Tibial nerve (tissue), 4 donors: ENCODE data around the gene PRDM4. TPM values are rescaled to one million over a fixed set of nuclear protein-coding genes. Genes with fewer than 3 reads are reported as not detected.

ENCODE experiments used
- DNase-seq, 2 donors: peaks; one replicate each; pipeline ENCODE4 v3.0.0-alpha.2; 2019; ENCODE audit warnings: low spot score in 2 of 2
- H3K27ac ChIP-seq, 4 donors: fragments of 200-600 bp; sonication (generic) in 3 of 4; one replicate each; pipeline ENCODE4 v1.5.1; 2017 to 2019; ENCODE audit warnings: mild to moderate bottlenecking in 1 of 4
- H3K27me3 ChIP-seq, 2 donors: fragments of 200-600 bp; sonication (generic) in 1 of 2; one replicate each; pipeline versions ENCODE4 v1.5.1 to v1.6.0; 2017 to 2019
- H3K36me3 ChIP-seq, 3 donors: fragments of 200-600 bp; sonication (generic); one replicate each; pipeline ENCODE4 v1.5.1; 2018 to 2019
- H3K4me1 ChIP-seq, 4 donors: fragments of 200-600 bp; sonication (generic) in 3 of 4; one replicate each; pipeline ENCODE4 v1.5.1; 2017 to 2019
- H3K4me3 ChIP-seq, 4 donors: fragments of 200-600 bp; sonication (generic) in 3 of 4; one replicate each; pipeline ENCODE4 v1.5.1; 2017 to 2019; ENCODE audit warnings: mild to moderate bottlenecking in 1 of 4, moderate library complexity in 1 of 4
- H3K9me3 ChIP-seq, 4 donors: fragments of 200-600 bp; sonication (generic) in 3 of 4; one replicate each; pipeline ENCODE4 v1.5.1; 2017 to 2019
- EP300 ChIP-seq, 2 donors: sonication (generic); formaldehyde crosslinking; IDR thresholded peaks; one replicate each; pipeline ENCODE4 v1.6.1; 2017; ENCODE audit warnings: antibody characterized with exemption in 2 of 2, mild to moderate bottlenecking in 1 of 2
- POLR2A ChIP-seq, 2 donors: fragments of 450-650 bp; IDR thresholded peaks; one replicate each; pipeline ENCODE4 v1.6.1; 2017; ENCODE audit warnings: antibody characterized with exemption in 2 of 2, mild to moderate bottlenecking in 2 of 2, moderate library complexity in 2 of 2
- WGBS, 2 donors: methylation state at CpG; one replicate each; pipeline ENCODE4 v1.1.5; 2018; 5-methylcytosine and 5-hydroxymethylcytosine counted together
- total RNA-seq, 4 donors: library from RNA; depleted of rRNA; stranded (reverse); fragments of >200 nt; gene quantifications; one replicate each; pipeline ENCODE4 v1.1.0, GENCODE V29; 2016
- TF ChIP-seq, protein P1 (sequence below), 5 experiments: fragments of 200-600 bp in 3 of 5; fragments of 450-650 bp in 2 of 5; sonication (generic) in 3 of 5; IDR thresholded peaks; one replicate each; pipeline ENCODE4 v1.5.1; 2016 to 2019; ENCODE audit warnings: antibody characterized with exemption in 5 of 5, mild to moderate bottlenecking in 3 of 5, moderate library complexity in 2 of 5

Gene PRDM4
- total RNA-seq, 4 donors from 2014 or later = 25.6 to 36.9 (median 34.7) TPM

DNA sequence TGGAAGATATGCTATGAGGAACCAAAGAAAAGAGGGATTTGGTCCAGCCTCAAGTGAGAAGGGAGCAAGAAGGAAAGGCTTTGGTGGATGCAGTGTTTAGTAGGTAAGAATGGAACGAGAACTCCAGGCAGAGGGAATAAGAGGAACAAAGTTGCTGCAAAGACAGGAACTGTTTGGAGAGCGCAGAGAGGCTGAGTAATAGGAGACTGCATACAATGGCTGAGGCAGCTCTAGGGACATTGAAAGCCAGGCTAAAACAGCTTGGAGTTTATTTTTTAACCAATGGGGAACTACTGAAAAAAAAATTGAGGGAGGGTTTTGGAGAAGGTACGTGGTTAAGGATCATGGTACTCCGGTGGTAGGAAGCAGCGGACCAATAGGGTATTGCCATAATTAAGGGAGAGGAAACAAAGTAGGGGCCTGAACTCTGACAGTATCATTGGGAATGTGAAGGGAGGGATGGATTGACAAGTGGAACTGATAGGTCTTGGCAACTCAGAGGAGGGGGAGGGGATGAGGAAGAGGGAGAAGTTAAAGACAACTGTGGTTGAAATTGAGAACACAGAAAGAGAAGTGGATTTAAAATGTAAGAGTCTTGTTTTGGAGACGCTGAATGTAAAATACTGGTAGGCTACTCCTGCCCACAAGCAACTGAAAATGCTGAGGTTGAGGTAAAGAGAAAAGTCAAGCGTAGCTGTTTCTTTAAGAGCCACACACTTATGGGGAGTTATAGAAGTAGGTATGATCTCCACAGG lies 18.3 kb upstream of the PRDM4 start:
- peaks cover 0 to 10% (median 0%) of the 10 kb centered on the region in 4 donors for H3K4me1 ChIP-seq
- no peak for TF ChIP-seq POLR2A (IDR thresholded peaks at IDR 0.05)
- TF ChIP-seq, protein P1, sequence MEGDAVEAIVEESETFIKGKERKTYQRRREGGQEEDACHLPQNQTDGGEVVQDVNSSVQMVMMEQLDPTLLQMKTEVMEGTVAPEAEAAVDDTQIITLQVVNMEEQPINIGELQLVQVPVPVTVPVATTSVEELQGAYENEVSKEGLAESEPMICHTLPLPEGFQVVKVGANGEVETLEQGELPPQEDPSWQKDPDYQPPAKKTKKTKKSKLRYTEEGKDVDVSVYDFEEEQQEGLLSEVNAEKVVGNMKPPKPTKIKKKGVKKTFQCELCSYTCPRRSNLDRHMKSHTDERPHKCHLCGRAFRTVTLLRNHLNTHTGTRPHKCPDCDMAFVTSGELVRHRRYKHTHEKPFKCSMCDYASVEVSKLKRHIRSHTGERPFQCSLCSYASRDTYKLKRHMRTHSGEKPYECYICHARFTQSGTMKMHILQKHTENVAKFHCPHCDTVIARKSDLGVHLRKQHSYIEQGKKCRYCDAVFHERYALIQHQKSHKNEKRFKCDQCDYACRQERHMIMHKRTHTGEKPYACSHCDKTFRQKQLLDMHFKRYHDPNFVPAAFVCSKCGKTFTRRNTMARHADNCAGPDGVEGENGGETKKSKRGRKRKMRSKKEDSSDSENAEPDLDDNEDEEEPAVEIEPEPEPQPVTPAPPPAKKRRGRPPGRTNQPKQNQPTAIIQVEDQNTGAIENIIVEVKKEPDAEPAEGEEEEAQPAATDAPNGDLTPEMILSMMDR (IDR thresholded peaks at IDR 0.05) = no peak
- TF ChIP-seq EP300 (IDR thresholded peaks at IDR 0.05) = no peak
- no peak overlapping the region for H3K27ac ChIP-seq
- H3K36me3 ChIP-seq = no peaks in the 10 kb centered on the region
- peaks cover 0 to 31% of the 10 kb centered on the region in 2 donors for H3K27me3 ChIP-seq
- H3K9me3 ChIP-seq = no peaks in the 10 kb centered on the region
- H3K4me3 ChIP-seq = no peak overlapping the region
- peak in 1 of 2 donors; percentile 25 for DNase-seq
- WGBS, 2 donors = 67 to 70% methylated on average over 7 of the region's 7 CpGs

DNA sequence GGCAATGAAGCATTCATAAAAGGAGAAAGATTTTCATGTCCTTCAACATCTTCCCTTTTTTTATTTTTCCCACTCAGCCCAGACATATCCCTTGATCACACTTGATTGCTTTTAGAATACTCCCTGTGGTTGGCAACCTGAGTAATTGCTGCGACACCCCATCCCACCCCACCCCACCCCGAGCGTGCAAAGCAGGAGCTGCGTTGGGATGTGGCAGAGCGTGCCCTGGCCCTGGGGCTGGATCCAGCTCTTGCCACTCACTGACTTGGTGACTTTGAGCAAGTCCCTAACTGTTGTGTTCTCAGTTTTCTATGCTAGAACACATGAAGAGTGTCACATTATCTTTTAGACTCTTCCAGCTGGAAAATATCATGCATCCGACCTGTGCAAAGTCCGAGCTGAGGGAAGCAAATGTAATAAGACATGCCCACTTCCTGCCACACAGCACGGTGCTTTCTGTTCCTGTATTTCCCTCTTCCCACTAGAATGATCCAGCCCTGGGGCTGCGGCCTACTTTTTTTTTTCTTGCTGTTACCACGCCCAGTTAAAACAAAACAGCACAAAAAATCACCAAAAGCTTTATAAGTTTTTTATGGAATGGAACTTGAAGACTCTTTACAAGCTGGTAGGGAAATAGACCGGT lies 17.6 kb upstream of the PRDM4 start:
- DNase-seq = no peak
- peaks cover 0 to 10% (median 0%) of the 10 kb centered on the region in 4 donors for H3K4me1 ChIP-seq
- TF ChIP-seq POLR2A (IDR thresholded peaks at IDR 0.05) (no peak), EP300 (IDR thresholded peaks at IDR 0.05) (no peak)
- TF ChIP-seq, protein P1 (IDR thresholded peaks at IDR 0.05) = no peak
- peaks cover 0 to 38% of the 10 kb centered on the region in 2 donors for H3K27me3 ChIP-seq
- 54 to 57% methylated on average over 11 of the region's 11 CpGs for WGBS, 2 donors
- H3K36me3 ChIP-seq = no peaks in the 10 kb centered on the region
- no peak overlapping the region for H3K27ac ChIP-seq
- H3K9me3 ChIP-seq = no peaks in the 10 kb centered on the region
- H3K4me3 ChIP-seq = no peak overlapping the region

DNA sequence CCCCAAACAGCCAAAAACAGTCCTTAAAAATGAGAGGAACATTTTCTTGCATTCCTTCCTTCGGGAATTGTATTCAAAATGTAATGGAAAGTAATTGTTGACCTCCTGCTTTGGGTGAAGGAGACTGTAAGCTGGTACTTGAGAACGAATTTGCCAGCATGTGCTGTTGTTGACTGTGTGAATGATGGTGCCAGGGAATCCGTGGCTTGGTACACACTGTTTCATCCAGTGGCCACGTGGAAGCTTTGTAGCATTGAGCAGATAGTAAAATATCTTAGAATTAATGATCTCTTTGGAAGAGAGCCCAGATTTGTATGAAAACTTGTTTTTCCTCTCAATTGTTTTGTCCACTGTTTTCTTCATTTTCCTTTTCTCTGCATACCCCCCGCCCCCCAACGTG lies 15.2 kb upstream of the PRDM4 start:
- peaks cover 0 to 10% (median 0%) of the 10 kb centered on the region in 4 donors for H3K4me1 ChIP-seq
- no peak for DNase-seq
- no peaks in the 10 kb centered on the region for H3K36me3 ChIP-seq
- TF ChIP-seq, protein P1 (IDR thresholded peaks at IDR 0.05) = no peak
- TF ChIP-seq EP300 (IDR thresholded peaks at IDR 0.05) (no peak), POLR2A (IDR thresholded peaks at IDR 0.05) (no peak)
- 26 to 39% methylated on average over 6 of the region's 6 CpGs for WGBS, 2 donors
- no peak overlapping the region for H3K27ac ChIP-seq
- H3K27me3 ChIP-seq = peaks cover 0 to 55% of the 10 kb centered on the region in 2 donors
- H3K9me3 ChIP-seq = no peaks in the 10 kb centered on the region
- H3K4me3 ChIP-seq = peak overlapping the region in 1 of 4 donors; percentile 47

DNA sequence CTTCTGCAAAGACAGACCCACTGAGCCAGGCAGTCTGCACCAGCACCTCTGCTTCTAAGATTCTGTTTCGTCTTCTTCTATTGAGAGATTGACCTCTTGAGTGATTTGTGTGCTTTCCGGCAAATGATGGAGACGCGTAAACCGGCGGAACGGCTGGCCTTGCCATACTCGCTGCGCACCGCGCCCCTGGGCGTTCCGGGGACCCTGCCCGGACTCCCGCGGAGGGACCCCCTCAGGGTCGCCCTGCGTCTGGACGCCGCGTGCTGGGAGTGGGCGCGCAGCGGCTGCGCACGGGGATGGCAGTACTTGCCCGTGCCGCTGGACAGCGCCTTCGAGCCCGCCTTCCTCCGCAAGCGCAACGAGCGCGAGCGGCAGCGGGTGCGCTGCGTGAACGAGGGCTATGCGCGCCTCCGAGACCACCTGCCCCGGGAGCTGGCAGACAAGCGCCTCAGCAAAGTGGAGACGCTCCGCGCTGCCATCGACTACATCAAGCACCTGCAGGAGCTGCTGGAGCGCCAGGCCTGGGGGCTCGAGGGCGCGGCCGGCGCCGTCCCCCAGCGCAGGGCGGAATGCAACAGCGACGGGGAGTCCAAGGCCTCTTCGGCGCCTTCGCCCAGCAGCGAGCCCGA lies 14.3 kb upstream of the PRDM4 start:
- H3K27me3 ChIP-seq = peaks cover 0 to 55% of the 10 kb centered on the region in 2 donors
- peak overlapping the region in 2 of 4 donors; percentile 12 to 47 for H3K4me3 ChIP-seq
- WGBS, 2 donors = 1 to 5% methylated on average over 9 to 36 of the region's 66 CpGs
- TF ChIP-seq, protein P1 (IDR thresholded peaks at IDR 0.05) = peak in 1 of 5 experiments; percentile 15
- TF ChIP-seq EP300 (IDR thresholded peaks at IDR 0.05) = no peak
- no peak for TF ChIP-seq POLR2A (IDR thresholded peaks at IDR 0.05)
- peaks cover 0 to 10% (median 0%) of the 10 kb centered on the region in 4 donors for H3K4me1 ChIP-seq
- H3K36me3 ChIP-seq = no peaks in the 10 kb centered on the region
- DNase-seq = no peak
- no peaks in the 10 kb centered on the region for H3K9me3 ChIP-seq
- H3K27ac ChIP-seq = no peak overlapping the region
